ENCODE results near the gene RFTN2.
"Not testable (repeated sequence)": the region's sequence is repeated elsewhere in the genome, so short reads cannot be mapped to it uniquely, and the experiment has no call there.

RFTN2 gene

GRCh38 chr2:197674591-197674990 is 796 bp downstream of the RFTN2 start:
- DNase-seq, result no peak

DNA sequence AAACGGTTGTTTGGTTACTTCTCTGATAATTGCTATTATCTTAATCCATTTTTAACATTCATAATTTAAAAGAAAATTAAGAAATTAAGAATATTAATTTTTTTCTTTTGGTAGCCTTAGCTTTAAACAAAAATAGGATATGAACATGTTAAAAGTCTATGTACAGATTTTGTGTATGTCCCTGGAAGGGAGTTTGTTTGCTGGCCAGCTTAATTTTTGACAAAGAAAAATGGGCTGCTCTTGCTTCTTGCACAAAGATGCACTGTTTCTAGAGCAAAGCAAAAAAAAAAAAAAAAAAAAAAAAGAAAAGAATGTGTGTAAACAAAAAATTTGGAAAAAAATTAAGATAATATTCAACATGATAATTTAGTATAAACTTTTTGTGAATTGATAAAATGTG is 1.3 kb downstream of the RFTN2 start:
- DNase-seq, result no peak

DNA sequence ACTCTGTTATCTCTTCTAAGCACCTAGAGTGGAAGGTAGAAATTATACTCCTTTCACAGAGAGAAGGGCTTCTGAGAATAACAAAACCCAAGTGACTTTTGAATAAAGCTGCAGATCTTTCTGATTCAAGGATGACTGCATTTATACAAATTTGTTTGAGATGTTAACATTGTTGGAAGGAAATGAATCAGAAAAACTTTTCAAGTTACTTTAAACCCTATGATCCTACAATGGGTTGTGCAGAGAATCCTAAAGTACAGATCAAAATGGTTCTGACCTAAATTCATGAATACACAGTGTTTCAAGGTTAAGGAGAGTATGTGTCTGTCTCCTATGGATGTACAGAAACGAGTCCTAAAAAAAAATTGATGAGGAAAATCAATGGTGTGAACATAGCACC is 1.8 kb downstream of the RFTN2 start:
- no peak for DNase-seq

DNA sequence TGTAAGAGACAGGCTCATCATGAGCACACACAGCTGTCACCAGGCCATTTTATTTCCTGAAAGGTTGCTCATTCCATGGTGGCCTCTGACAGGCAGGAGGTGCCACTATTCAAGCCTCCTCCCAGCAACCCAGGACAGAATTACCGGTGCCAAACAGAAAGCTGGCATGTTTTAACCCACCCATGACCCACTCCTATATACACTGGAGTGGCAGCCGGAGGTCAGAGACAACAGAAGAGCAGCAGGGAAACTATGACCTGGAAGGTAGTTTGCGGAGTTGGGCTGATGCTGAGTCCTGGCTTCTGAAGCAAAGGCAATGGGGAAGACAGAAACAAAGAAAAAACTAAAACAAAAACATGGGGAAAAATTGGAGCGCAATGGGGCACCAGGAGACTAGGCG is 2.3 kb downstream of the RFTN2 start:
- no peak for DNase-seq

- no peak for DNase-seq
These were observed 3.0 kb downstream of the RFTN2 start for GRCh38 chr2:197672371-197672893.

DNA sequence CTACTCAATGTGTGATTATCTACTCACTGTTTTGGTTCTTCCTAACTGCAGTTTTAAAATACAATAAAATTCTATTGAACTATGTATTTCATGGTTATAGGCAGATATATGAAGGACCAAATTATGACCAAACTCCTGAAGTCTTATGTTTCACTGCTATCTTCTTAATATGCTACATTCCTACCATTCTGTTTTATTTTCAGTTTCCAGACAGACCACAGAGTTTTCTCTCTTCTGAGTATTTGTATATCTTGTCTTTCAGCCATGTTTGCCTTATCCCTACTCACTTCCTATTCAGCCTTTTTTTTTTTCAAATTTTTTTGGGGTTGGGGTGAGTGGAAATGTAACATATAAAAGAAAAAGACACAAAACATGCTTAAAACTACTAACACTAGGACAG is 6.3 kb downstream of the RFTN2 start:
- no peak for DNase-seq

- DNase-seq, result no peak
These were observed 7.1 kb downstream of the RFTN2 start for GRCh38 chr2:197668296-197668695.

DNA sequence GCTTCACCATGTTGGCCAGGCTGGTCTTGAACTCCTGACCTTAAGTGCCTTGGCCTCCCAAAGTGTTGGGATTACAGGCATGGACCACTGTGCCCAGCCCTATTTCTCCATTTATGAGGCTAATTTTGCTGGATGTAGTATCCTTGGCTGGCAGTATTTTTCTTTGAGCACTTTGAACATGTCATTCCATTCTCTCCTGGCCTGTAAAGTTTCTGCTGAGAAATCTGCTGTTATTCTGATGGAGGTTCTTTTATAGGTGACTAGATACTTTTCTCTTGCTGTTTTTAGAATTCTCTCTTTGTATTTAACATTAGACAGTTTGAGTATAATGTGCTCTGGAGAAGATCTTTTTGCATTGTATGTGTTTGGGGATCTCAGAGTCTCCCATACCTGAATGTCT is 9.1 kb downstream of the RFTN2 start:
- no peak for DNase-seq

DNA sequence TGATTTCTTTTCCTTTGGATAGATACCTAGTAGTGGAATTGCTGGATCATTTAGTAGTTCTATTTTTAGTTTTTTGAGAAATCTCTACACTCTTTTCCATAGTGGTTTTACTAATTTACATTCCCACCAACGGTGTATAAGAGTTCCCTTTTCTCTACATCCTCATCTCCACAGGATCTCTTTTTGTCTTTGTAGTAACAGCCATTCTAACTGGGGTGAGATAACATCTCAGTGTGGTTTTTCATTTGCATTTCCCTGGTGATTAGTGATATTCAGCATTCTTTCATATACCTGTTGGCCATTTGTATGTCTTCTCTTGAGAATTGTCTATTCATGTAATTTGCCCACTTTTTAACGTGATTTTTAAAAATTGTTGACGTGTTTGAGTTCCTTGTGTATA is 13.8 kb downstream of the RFTN2 start:
- no peak for DNase-seq

GRCh38 chr2:197657562-197657961 is 17.8 kb downstream of the RFTN2 start:
- no peak for DNase-seq

DNA sequence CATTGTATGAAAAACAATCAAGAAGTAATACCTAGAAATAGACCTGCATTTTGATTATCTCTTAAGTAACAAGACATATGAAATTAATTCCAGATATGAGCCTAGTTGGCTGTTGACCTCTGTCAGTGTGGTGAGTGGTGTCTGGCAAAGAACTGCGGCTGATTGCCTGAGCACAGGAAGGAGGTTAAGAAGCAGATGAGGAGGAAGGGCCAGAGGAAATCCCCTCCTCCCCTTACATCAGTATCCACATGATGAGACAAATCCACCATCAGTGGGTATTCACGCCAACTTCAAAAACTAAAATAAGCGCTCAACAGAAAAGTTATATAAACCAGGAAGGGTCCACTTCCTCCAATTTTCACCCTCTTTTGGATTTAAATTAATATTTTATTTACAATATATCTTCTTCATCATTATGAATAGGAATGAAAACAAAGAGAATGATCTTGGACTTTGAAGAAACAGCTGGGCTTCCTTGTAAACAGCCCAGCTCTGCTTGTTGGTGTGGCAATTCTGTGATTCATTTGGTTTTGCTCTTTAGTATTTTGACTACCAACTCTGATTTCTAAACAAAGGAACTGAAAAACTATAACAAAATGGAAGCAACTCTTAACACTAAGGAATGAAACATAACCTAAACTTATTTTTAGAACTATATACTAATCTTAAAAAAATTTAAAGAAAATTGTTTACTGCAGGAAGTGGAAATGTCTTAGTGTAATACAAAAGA is 27.3 kb downstream of the RFTN2 start:
- no peak for DNase-seq

DNA sequence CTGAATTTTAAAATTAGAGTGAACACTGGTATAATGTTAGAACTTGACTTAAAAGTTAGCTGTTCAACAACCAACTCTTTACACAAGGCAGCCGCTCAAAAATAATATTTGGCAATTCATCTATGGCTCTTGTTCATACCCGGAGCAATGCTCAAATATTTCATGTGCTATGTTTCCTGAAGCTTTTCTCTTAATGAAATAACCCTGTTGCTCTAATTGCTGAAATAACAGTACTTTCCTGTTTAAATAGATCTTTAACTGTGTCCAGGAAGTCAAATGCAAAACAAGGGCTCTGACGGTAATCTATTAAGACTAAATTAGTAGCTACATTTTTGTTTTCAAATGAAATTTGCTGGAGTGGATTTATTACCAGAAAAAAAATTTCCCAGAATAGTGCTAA is 33.7 kb downstream of the RFTN2 start:
- DNase-seq, result no peak

DNA sequence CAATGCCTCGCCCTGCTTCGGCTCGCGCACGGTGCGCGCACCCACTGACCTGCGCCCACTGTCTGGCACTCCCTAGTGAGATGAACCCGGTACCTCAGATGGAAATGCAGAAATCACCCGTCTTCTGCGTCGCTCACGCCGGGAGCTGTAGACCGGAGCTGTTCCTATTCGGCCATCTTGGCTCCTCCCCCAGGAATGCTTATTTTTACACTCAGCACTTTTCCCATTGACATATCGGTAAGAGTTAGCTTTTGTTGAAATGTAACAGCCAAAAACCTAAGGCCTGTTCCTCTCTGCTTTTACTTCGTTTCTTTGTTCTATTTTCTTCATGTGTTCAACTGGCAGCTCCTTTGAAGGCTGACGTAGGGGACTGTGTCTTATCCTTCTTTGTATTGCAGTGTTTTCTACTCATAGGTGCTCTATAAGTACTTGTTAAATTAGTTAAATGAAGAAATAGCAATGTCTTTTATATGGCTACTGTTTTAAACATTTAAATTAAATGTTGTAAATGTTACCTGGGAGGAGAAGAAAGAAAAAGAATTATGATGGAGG is 34.7 kb downstream of the RFTN2 start:
- DNase-seq, result not testable (repeated sequence)

DNA sequence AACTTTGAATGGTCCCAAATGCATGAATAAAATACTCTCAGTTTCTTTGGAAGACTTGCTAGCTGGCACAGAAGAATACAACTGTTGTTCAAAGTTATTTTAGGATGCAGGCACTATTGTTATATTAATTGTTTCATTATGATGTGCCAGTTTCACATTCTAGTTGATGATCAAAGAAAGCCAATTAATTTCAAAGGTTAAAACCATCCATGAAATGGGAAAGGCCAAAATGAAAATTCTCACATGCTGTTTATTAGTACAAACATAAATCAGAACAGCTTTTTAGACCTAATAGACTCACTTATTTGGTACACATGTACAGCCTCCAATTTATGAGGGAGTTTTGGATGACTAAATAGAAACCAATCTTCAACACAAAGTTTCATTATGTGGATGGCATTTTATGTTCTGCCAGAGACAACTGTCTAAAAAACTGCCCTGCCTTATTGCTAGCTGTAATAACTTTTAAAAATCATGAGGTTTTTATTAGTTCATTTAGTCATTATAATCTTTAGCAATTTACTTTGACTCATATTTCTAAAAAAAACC is 42.2 kb downstream of the RFTN2 start:
- DNase-seq, result no peak

DNA sequence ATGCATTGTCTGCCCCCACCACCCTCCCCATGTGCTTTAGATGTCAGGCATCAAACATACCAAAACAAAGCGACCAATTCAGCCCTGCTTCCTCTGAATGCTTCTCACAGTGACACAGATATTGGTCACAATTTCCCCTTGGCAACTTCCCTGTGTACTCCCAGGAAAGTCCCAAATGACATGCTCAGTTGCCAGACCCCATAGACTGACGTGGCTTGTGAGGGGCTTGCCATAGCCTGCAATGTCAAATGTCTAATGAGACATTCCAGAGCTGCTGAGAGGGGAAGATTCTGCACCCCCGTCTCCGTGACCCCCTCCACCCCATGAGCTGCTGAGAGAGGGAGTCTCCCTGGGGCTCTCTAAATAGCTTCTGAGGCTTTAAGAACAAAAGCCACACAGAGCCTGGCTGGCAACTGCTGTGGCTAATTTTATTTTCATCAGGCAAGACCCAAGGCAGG is 47.3 kb downstream of the RFTN2 start:
- DNase-seq, result no peak

- no peak for DNase-seq
These were observed 48.3 kb downstream of the RFTN2 start for GRCh38 chr2:197626965-197627625.

DNA sequence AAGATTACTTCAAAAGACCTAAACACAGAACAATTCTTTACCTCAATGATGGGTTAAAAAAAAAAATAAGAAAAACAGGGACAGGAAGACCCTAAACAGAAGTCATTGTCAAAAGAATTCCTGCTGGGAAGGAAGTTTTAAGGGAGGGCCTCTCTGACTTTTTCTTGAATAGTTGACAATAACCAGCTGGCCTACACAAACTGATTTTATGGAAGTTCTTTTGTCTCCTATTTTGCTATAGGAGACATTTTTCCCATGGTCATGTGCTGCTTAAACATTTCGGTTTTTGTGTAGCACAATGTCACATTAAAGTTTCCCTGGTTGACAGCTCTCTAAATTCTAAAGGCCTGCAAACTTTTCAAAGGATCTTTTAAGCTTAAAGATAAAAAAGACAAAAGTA is 55.3 kb downstream of the RFTN2 start:
- no peak for DNase-seq

DNA sequence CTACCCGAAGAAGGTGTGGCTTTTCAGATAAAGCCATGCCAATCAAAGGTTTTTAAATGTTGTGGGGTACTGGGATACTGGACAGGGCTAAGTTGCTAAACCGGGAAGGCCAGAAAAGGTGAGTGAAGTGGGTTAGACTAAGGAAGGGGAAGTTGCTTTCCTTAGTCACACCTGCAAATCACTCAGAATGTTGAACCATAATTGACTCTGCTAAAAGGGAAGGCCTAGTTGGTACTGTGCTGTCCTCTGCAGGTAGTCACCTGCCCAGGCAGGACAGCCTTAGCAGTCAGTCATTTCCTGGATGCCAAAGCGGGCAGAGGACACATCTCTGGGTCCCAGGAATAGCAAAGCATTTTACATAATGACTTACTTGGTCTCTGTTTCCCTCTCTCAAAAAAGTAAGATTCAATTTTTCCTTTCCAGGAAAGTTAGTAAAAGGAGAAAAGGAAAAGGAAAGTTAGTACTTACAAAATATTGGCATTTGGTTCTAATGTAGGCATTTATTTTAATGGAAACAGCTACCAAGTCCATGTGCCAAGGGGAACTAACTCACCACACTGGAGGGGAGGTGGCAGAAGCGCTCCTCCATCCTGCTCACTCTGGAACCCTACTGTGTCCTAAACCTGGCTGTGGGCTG is 60.3 kb downstream of the RFTN2 start:
- no peak for DNase-seq

DNA sequence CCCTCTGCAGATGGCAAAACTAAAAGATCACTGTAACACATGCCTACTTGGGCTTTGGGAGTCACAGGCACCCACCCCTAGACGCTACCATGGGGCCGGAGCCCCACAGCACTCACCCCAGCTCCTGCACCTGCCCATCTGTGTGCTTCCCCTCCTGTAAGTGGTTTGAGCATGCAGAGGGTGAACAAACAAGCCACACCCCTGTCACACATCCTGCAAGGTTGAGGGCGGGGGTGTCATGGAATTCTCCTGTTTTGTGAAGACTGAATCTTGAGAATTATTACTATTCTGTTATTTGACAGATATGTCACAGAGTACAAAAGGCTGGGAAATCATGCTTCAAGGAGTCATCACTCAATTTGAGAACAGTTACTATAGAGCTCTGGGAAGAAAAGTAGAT is 60.9 kb downstream of the RFTN2 start:
- no peak for DNase-seq

GRCh38 chr2:197613509-197613987 is 61.8 kb downstream of the RFTN2 start:
- no peak for DNase-seq

- DNase-seq, result no peak
These were observed 69.2 kb downstream of the RFTN2 start for GRCh38 chr2:197606180-197606579.

GRCh38 chr2:197604117-197604860 is 71.1 kb downstream of the RFTN2 start:
- DNase-seq, result no peak

Measured in stimulated activated CD4-positive, alpha-beta T cell treated with anti-CD3 and anti-CD28 coated beads, Interleukin-4, amount 100 ng/mL, for 24 hours (primary cell).